HepG2 (cell line): ENCODE data around the gene SQSTM1. TPM values are rescaled to one million over a fixed set of nuclear protein-coding genes. Genes with fewer than 3 reads are reported as not detected.

Source experiments
- AHDC1 ChIP-seq: sonication (generic); formaldehyde crosslinking; IDR thresholded peaks from 2 replicates; pipeline ENCODE4 v1.5.1; 2020; ENCODE audit warnings: mild to moderate bottlenecking, missing genetic modification reagents, borderline replicate concordance
- CC2D1A ChIP-seq: sonication (generic); formaldehyde crosslinking; IDR thresholded peaks from 2 replicates; pipeline ENCODE4 v1.8.1; 2023; ENCODE audit warnings: mild to moderate bottlenecking, missing genetic modification reagents
- FOXO1 ChIP-seq: sonication (generic); formaldehyde crosslinking; IDR thresholded peaks from 2 replicates; pipeline ENCODE4 v1.4.0; 2020; ENCODE audit warnings: missing genetic modification reagents
- MED1 ChIP-seq: sonication (generic); formaldehyde crosslinking; IDR thresholded peaks from 2 replicates; pipeline ENCODE4 v1.4.0; 2020; ENCODE audit warnings: missing genetic modification reagents
- MXD3 ChIP-seq: IDR thresholded peaks from 2 replicates; pipeline ENCODE4 v1.6.1; 2016; ENCODE audit warnings: mild to moderate bottlenecking, missing biosample characterization, missing genetic modification reagents
- NCOA1 ChIP-seq: sonication (generic); formaldehyde crosslinking; IDR thresholded peaks from 2 replicates; pipeline ENCODE4 v1.9.0; 2021; ENCODE audit warnings: missing genetic modification reagents
- PAF1 ChIP-seq: IDR thresholded peaks from 2 replicates; pipeline ENCODE4 v1.6.1; 2016; ENCODE audit warnings: missing genetic modification reagents, missing compliant biosample characterization
- POLR2A ChIP-seq, 2 experiments: IDR thresholded peaks; 2 replicates each; pipeline ENCODE4 v1.6.1; 2011; ENCODE audit warnings: low read depth in 2 of 2, low read length in 2 of 2, mild to moderate bottlenecking in 1 of 2, moderate library complexity in 1 of 2; ENCODE audit not compliant: insufficient read depth in 1 of 2
- SALL1 ChIP-seq: sonication (generic); formaldehyde crosslinking; IDR thresholded peaks from 2 replicates; pipeline ENCODE4 v1.8.0; 2022; ENCODE audit warnings: mild to moderate bottlenecking, missing genetic modification reagents
- SRF ChIP-seq: IDR thresholded peaks from 2 replicates; pipeline ENCODE4 v1.6.1; 2011; ENCODE audit warnings: mild to moderate bottlenecking, low read depth, low read length, moderate library complexity
- SYNCRIP ChIP-seq: fragments of 200-400 bp; formaldehyde crosslinking; IDR thresholded peaks from 2 replicates; pipeline ENCODE4 v1.6.1; 2018; ENCODE audit warnings: mild to moderate bottlenecking, low read depth, low read length; ENCODE audit not compliant: insufficient read depth
- THAP8 ChIP-seq: sonication (generic); formaldehyde crosslinking; IDR thresholded peaks from 2 replicates; pipeline ENCODE4 v1.5.1; 2020; ENCODE audit warnings: missing genetic modification reagents, mild to moderate bottlenecking, borderline replicate concordance
- TRIM24 ChIP-seq: sonication (generic); formaldehyde crosslinking; IDR thresholded peaks from 2 replicates; pipeline ENCODE4 v1.8.0; 2022; ENCODE audit warnings: mild to moderate bottlenecking, missing genetic modification reagents
- ZBTB39 ChIP-seq: sonication (generic); formaldehyde crosslinking; IDR thresholded peaks from 2 replicates; pipeline ENCODE4 v1.5.0; 2020; ENCODE audit warnings: missing genetic modification reagents
- ZNF720 ChIP-seq: sonication (generic); formaldehyde crosslinking; IDR thresholded peaks from 2 replicates; pipeline ENCODE4 v1.4.0; 2020; ENCODE audit warnings: missing genetic modification reagents
- polyA plus RNA-seq, 8 experiments: library from polyadenylated mRNA; depleted of rRNA in 3 of 8; stranded (reverse) in 7 of 8; unstranded in 1 of 8; fragments of >200 nt; fragmentation: Illumina TruSeq in 4 of 8; extraction: Trizol in 4 of 8; gene quantifications; 2 replicates each; pipeline versions ENCODE4 v1.2.1 to v1.2.3, GENCODE V29; 2011 to 2016; ENCODE audit warnings: low read depth in 4 of 8, missing spikeins in 1 of 8, mixed read lengths in 1 of 8; ENCODE audit not compliant: insufficient read depth in 1 of 8
- total RNA-seq, 5 experiments: library from RNA; depleted of rRNA; stranded (reverse); fragments of >200 nt; fragmentation: Illumina TruSeq; extraction: Trizol; gene quantifications; 2 replicates each; pipeline ENCODE4 v1.2.3, GENCODE V29; 2016; ENCODE audit warnings: low read depth in 1 of 5

SQSTM1 gene
- total and polyA plus RNA-seq, 2 of the 13 experiments (the other 11 are each of a cell fraction or from before 2014, with no cell fraction given) = 90.9 to 160 TPM

GRCh38 chr5:179825655-179826182 lies 5.0 kb downstream of the SQSTM1 start (continued):
- no peak for TF ChIP-seq SYNCRIP
- TF ChIP-seq ZBTB39 = no peak
- TF ChIP-seq MXD3 (CRISPR knock-in tag) = no peak
- TF ChIP-seq SRF = no peak
- peak in 1 of 2 experiments; percentile 22; a peak in 2 of 4 replicates for TF ChIP-seq POLR2A (IDR thresholded peaks at IDR 0.05; ENCODE audit: insufficient read depth in 1 of 2, low read depth in 2 of 2, low read length in 2 of 2)
- no peak for TF ChIP-seq PAF1 (CRISPR knock-in tag)
- TF ChIP-seq FOXO1 = peak; percentile 63
- TF ChIP-seq THAP8 = no peak
- TF ChIP-seq TRIM24 = no peak
- TF ChIP-seq ZNF720 (CRISPR knock-in tag) = no peak
- no peak for TF ChIP-seq CC2D1A (CRISPR knock-in tag)
- peak; percentile 56; the same call in 1 of the 2 replicates for TF ChIP-seq MED1 (CRISPR knock-in tag)
- TF ChIP-seq AHDC1 (CRISPR knock-in tag) = no peak
- no peak for TF ChIP-seq NCOA1 (CRISPR knock-in tag)
- peak; percentile 65; the same call in 1 of the 2 replicates for TF ChIP-seq SALL1 (CRISPR knock-in tag)
